Ascending aorta (tissue), 2 donors: Measurements from ENCODE around the gene CCNK. TPM values are rescaled to one million over a fixed set of nuclear protein-coding genes. Genes with fewer than 3 reads are reported as not detected.

Experiments
- DNase-seq, 2 donors: peaks; one replicate each; pipeline ENCODE4 v3.0.0-alpha.2; 2019; ENCODE audit warnings: low spot score in 2 of 2
- H3K27ac ChIP-seq, 2 donors: fragments of 200-600 bp; sonication (generic); one replicate each; pipeline ENCODE4 v1.5.1; 2016 to 2017; ENCODE audit warnings: mild to moderate bottlenecking in 1 of 2
- H3K27me3 ChIP-seq: fragments of 200-600 bp; sonication (generic); one replicate; pipeline ENCODE4 v1.5.1; 2017
- H3K36me3 ChIP-seq, 2 donors: fragments of 200-600 bp; sonication (generic); one replicate each; pipeline ENCODE4 v1.5.1; 2016
- H3K4me1 ChIP-seq, 2 donors: fragments of 200-600 bp; sonication (generic); one replicate each; pipeline ENCODE4 v1.5.1; 2016 to 2017; ENCODE audit warnings: mild to moderate bottlenecking in 1 of 2
- H3K4me3 ChIP-seq, 2 donors: fragments of 200-600 bp; sonication (generic); one replicate each; pipeline ENCODE4 v1.5.1; 2016 to 2017; ENCODE audit warnings: mild to moderate bottlenecking in 1 of 2
- H3K9me3 ChIP-seq, 2 donors: fragments of 200-600 bp; sonication (generic); one replicate each; pipeline ENCODE4 v1.5.1; 2016
- CTCF ChIP-seq, 3 experiments: fragments of 200-600 bp in 2 of 3; fragments of 450-650 bp in 1 of 3; sonication (generic) in 2 of 3; IDR thresholded peaks; one replicate each; pipeline ENCODE4 v1.5.1; 2016 to 2019; ENCODE audit warnings: antibody characterized with exemption in 3 of 3, mild to moderate bottlenecking in 1 of 3, moderate library complexity in 1 of 3
- intact Hi-C: fragments of 100-400 bp; cut with DNase I; formaldehyde crosslinking; loops from one replicate; pipeline ENCODE4 v1.15.1; 2023
- total RNA-seq: library from RNA; depleted of rRNA; stranded (reverse); fragments of >200 nt; gene quantifications from one replicate; pipeline ENCODE4 v1.1.0, GENCODE V29; 2016

The CCNK gene
- total RNA-seq, 1 donor from 2014 or later, result 21.9 TPM

- no peak overlapping the region for H3K27ac ChIP-seq
- no peak overlapping the region for H3K4me3 ChIP-seq
- TF ChIP-seq CTCF (IDR thresholded peaks at IDR 0.05), result no peak
- peak in 1 of 2 donors; percentile 42 for DNase-seq
- intact Hi-C loops, result no loop called here
- H3K36me3 ChIP-seq, result peaks cover 63 to 76% of the 10 kb centered on the region in 2 donors
- no peaks in the 10 kb centered on the region for H3K4me1 ChIP-seq
- H3K9me3 ChIP-seq, result no peaks in the 10 kb centered on the region
- H3K27me3 ChIP-seq, result no peaks in the 10 kb centered on the region
These were observed 26.8 kb downstream of the CCNK start for GRCh38 chr14:99507860-99508640.

DNA sequence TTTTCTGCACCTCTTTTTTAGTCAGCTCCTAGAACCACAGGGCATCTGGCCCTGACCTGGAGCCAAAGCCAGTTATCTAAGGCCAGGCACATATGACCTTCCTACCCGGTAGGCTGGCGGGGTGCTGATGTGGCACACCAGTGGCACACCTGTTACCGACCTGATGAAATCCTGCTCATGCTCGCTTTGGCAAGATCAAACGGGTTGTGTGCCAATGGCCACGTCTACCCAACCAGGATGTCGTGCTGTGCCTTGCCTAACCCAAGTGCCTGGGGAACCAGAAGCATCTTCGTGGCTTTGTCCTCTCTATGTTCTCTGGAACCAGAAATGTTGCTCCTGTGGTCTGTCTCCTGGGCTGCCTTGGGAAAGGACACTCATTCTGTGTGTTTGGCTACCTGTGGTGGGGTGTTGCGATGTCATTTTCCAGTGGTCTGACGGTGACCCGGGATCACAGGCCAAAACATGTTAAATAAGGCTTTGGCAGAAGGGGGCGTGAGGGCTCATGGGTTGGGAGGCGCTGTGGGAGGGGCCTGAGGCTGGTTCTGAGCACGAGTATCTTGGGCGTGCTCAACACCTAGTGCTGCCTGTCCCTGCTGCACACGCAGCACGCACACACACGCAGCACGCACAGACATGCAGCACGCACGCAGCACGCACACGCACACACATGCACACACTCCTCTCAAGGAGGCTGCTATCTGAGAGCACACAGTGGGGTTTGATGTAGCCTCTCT is 27.9 kb downstream of the CCNK start:
- no peak for TF ChIP-seq CTCF (IDR thresholded peaks at IDR 0.05)
- intact Hi-C loops, result no loop called here
- peak in 1 of 2 donors; percentile 56 for DNase-seq
- H3K4me3 ChIP-seq, result no peak overlapping the region
- no peak overlapping the region for H3K27ac ChIP-seq
- H3K4me1 ChIP-seq, result no peaks in the 10 kb centered on the region
- peaks cover 54 to 71% of the 10 kb centered on the region in 2 donors for H3K36me3 ChIP-seq
- H3K9me3 ChIP-seq, result no peaks in the 10 kb centered on the region
- no peaks in the 10 kb centered on the region for H3K27me3 ChIP-seq

- H3K4me3 ChIP-seq, result no peak overlapping the region
- no peak for TF ChIP-seq CTCF (IDR thresholded peaks at IDR 0.05)
- H3K27ac ChIP-seq, result no peak overlapping the region
- H3K27me3 ChIP-seq, result no peaks in the 10 kb centered on the region
- no peaks in the 10 kb centered on the region for H3K9me3 ChIP-seq
- peak in 1 of 2 donors; percentile 46 for DNase-seq
- intact Hi-C loops, result no loop called here
- peaks cover 46 to 71% of the 10 kb centered on the region in 2 donors for H3K36me3 ChIP-seq
- H3K4me1 ChIP-seq, result no peaks in the 10 kb centered on the region
These were observed 28.8 kb downstream of the CCNK start for GRCh38 chr14:99509871-99510555.

- no peak overlapping the region for H3K4me3 ChIP-seq
- H3K36me3 ChIP-seq, result peaks cover 42 to 67% of the 10 kb centered on the region in 2 donors
- H3K4me1 ChIP-seq, result no peaks in the 10 kb centered on the region
- no peak overlapping the region for H3K27ac ChIP-seq
- no peaks in the 10 kb centered on the region for H3K27me3 ChIP-seq
- DNase-seq, result peak in 1 of 2 donors; percentile 39
- intact Hi-C loops, result no loop called here
- no peak for TF ChIP-seq CTCF (IDR thresholded peaks at IDR 0.05)
- no peaks in the 10 kb centered on the region for H3K9me3 ChIP-seq
These were observed 29.4 kb downstream of the CCNK start for GRCh38 chr14:99510556-99511139.

DNA sequence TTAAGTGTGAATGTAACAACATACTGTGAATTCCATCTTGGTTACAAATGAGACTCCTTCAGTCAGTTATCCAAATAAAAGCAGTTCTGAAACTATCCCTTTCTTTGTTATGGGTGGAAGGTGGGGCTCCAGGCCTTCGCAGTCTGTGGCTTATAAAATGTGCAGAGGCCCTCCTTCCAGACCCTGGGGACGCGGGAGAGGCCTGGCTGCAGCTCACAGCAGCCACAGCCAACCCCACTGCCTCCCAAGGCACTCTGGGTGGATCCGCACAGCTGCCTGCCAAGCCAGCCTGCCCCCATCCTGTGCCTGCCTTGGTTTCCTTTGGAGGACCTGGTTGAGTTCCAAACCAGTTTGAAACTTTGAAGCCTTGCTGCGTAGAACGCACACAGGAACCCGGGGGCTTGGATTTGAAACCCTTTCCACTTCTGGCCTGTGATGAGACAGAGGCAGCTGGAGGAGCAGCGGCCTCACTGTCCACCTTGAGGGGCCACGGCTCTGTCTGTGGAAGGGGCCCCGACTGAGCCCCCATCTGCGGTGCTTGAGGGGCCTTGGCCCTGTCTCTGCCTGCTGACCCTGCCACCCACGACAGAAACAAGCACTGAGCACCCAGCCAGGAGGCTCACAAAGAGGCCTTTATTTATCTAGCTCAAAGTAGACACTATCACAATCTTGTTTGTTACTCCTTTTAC is 30.4 kb downstream of the CCNK start:
- H3K27me3 ChIP-seq, result no peaks in the 10 kb centered on the region
- peaks cover 33 to 58% of the 10 kb centered on the region in 2 donors for H3K36me3 ChIP-seq
- no peaks in the 10 kb centered on the region for H3K4me1 ChIP-seq
- peak in 1 of 2 donors; percentile 57 for DNase-seq
- intact Hi-C loops, result no loop called here
- no peak overlapping the region for H3K27ac ChIP-seq
- H3K4me3 ChIP-seq, result no peak overlapping the region
- H3K9me3 ChIP-seq, result no peaks in the 10 kb centered on the region
- no peak for TF ChIP-seq CTCF (IDR thresholded peaks at IDR 0.05)
